ENCODE results near the gene STOX2. TPM values are rescaled to one million over a fixed set of nuclear protein-coding genes. Genes with fewer than 3 reads are reported as not detected.

Gene STOX2
- total RNA-seq, 1 donor: 1.5 TPM

GRCh38 chr4:184058026-184058425 is 152.9 kb downstream of the STOX2 start:
- no peak for DNase-seq (ENCODE audit: low read depth)
- H3K4me3 ChIP-seq (ENCODE audit: low read depth, low read length): no peak overlapping the region
- TF ChIP-seq CTCF (IDR thresholded peaks at IDR 0.05; ENCODE audit: insufficient read depth, low read length): no peak

GRCh38 chr4:184059099-184059498 is 154.0 kb downstream of the STOX2 start:
- TF ChIP-seq CTCF (IDR thresholded peaks at IDR 0.05; ENCODE audit: insufficient read depth, low read length): no peak
- no peak overlapping the region for H3K4me3 ChIP-seq (ENCODE audit: low read depth, low read length)
- no peak for DNase-seq (ENCODE audit: low read depth)

- H3K4me3 ChIP-seq (ENCODE audit: low read depth, low read length): no peak overlapping the region
- TF ChIP-seq CTCF (IDR thresholded peaks at IDR 0.05; ENCODE audit: insufficient read depth, low read length): no peak
- DNase-seq (ENCODE audit: low read depth): no peak
Measured at GRCh38 chr4:184061582-184061981, 156.5 kb downstream of the STOX2 start.

- no peak for DNase-seq (ENCODE audit: low read depth)
- no peak for TF ChIP-seq CTCF (IDR thresholded peaks at IDR 0.05; ENCODE audit: insufficient read depth, low read length)
- no peak overlapping the region for H3K4me3 ChIP-seq (ENCODE audit: low read depth, low read length)
Measured at GRCh38 chr4:184062769-184063168, 157.7 kb downstream of the STOX2 start.

- no peak for DNase-seq (ENCODE audit: low read depth)
- H3K4me3 ChIP-seq (ENCODE audit: low read depth, low read length): no peak overlapping the region
- no peak for TF ChIP-seq CTCF (IDR thresholded peaks at IDR 0.05; ENCODE audit: insufficient read depth, low read length)
Measured at GRCh38 chr4:184064877-184065276, 159.8 kb downstream of the STOX2 start.

GRCh38 chr4:184066584-184067300 is 161.6 kb downstream of the STOX2 start:
- no peak for TF ChIP-seq CTCF (IDR thresholded peaks at IDR 0.05; ENCODE audit: insufficient read depth, low read length)
- no peak overlapping the region for H3K4me3 ChIP-seq (ENCODE audit: low read depth, low read length)
- no peak for DNase-seq (ENCODE audit: low read depth)
